Fibroblast of pulmonary artery (primary cell): ENCODE results near the gene EPG5.
A peak's percentile ranks its signal among the peaks of the same experiment; 100 is the strongest.

Experiments used
- DNase-seq: peaks from one replicate; pipeline ENCODE4 v3.0.0-alpha.2; 2010; ENCODE audit warnings: low read depth
- H3K4me3 ChIP-seq: replicated peaks from 2 replicates; pipeline ENCODE4 v1.5.1; 2011; ENCODE audit warnings: low read depth, mild to moderate bottlenecking, control low read depth, low read length, moderate library complexity
- TF ChIP-seq, protein P1 (sequence below): IDR thresholded peaks from 2 replicates; pipeline ENCODE4 v1.5.1; 2011; ENCODE audit warnings: mild to moderate bottlenecking, control low read depth, low read length, inconsistent platforms; ENCODE audit errors: missing control alignments

The EPG5 gene

DNA sequence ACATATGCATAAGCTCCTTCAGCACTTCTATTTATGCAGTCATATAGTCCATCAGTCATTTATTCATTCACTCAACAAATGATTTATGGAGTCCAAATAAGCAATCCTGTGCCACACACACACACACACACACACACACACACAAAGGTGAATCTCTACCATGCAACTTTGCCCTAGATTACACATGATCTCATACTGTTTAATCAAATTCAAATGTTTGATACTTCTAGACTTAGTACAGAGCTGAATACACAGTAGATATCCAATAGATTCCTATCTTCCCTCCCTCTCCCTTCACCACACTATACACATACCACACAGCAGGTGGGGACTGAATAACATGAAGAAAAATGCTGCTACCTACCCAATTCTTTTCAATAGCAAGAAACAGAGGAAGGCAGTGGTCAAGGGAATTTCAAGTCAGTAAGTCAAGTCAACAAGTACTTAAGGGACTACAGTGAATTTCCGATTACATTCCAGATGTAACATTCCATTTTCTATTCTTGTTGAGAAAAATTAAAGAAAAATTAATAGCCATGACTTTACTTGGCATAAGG, 65.4 kb downstream of the EPG5 start:
- TF ChIP-seq, protein P1, sequence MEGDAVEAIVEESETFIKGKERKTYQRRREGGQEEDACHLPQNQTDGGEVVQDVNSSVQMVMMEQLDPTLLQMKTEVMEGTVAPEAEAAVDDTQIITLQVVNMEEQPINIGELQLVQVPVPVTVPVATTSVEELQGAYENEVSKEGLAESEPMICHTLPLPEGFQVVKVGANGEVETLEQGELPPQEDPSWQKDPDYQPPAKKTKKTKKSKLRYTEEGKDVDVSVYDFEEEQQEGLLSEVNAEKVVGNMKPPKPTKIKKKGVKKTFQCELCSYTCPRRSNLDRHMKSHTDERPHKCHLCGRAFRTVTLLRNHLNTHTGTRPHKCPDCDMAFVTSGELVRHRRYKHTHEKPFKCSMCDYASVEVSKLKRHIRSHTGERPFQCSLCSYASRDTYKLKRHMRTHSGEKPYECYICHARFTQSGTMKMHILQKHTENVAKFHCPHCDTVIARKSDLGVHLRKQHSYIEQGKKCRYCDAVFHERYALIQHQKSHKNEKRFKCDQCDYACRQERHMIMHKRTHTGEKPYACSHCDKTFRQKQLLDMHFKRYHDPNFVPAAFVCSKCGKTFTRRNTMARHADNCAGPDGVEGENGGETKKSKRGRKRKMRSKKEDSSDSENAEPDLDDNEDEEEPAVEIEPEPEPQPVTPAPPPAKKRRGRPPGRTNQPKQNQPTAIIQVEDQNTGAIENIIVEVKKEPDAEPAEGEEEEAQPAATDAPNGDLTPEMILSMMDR, result no peak
- no peak for DNase-seq
- no peak overlapping the region for H3K4me3 ChIP-seq

DNA sequence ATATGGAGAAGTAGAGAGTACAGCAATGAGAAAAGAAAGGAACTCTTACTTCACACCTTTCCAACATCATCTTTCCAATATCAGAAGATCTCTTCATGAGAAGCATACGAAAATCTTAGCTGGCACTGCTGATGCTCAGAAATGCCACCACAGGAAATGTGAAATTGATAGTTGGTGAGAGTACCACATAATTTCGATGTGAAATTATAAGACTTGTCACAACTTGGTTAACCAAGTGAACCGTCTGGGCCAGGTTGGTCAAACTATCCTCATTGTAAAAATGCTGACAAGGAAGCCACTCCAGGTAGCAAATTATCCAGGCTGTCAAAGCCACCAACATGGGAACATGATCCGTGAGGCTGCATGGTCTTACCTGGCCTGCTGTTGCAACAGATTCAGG, 66.5 kb downstream of the EPG5 start:
- H3K4me3 ChIP-seq, result no peak overlapping the region
- DNase-seq, result no peak
- TF ChIP-seq, protein P1, result no peak

DNA sequence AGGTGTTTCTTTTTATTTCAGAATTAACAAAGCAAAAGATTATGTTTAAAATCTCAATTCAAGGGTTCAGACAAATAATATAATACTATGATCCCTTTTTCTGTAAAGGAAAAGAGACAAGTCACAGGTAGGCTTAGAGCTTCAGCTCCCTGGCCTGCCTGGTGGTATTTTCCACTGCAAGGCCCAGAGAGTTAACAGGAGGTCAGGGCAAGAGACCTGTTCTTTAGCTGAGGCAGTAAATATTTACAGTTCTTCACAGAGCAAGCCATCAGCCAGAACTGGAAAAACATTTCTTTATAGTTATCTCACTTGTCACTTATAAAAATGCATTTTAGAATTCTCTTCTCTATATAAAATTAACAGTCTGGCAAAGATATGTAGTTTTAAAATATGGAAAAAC, 70.1 kb downstream of the EPG5 start:
- TF ChIP-seq, protein P1, result no peak
- DNase-seq, result no peak
- H3K4me3 ChIP-seq, result no peak overlapping the region

DNA sequence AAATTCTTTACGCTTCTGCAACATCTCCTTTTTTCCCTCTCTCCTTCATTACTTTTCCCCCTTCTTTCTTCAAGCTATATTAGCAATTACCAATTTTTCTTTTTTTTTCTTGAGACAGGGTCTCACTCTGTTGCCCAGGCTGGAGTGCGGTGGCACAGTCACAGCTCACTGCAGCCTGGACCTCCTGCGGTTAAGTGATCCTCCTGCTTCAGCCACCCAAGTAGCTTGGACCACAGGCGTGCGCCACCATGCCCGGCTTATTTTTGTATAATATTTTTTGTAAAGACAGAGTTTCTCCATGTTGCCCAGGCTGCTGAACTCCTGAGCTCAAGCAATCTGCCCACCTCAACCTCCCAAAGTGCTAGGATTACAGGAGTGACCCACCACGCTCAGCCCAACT, 70.7 kb downstream of the EPG5 start:
- H3K4me3 ChIP-seq, result no peak overlapping the region
- no peak for DNase-seq
- TF ChIP-seq, protein P1, result no peak

DNA sequence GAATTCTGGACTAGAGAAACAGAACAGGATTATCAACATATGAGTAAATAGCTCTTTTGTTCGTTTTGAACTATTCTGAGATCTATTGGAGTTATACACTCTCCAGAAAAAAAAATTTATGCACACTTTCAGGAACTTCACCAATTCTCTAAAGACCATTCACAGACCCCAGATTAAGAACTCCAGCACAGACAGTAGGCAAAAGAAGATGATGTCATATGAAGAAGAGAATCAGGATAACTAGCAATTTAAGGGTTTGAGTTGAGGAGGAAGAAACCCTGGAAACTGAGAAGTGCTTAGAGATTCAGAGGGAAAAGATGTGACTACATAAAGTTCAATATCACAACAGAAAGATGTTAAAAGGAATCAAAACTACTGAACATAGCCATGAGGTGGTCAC, 71.8 kb downstream of the EPG5 start:
- no peak overlapping the region for H3K4me3 ChIP-seq
- DNase-seq, result no peak
- TF ChIP-seq, protein P1, result no peak

DNA sequence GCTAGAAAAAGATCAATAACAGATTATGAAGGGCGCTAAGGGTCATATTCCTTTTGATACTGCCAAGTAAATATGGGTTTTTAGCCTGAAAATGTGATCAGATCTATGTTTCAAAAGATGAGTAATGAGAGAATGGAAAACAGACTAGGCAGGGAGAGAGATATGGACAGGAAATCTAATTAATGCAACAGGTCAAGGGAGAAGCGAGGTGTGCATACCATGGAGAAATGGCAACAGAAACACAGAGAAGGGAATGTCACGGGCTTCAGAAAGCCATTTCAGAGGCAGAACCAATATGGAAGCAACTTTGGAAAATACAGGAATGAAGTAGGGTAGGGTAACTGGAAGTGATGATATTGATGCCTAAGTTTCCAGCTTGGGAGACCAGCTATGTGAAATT, 72.3 kb downstream of the EPG5 start:
- H3K4me3 ChIP-seq, result no peak overlapping the region
- TF ChIP-seq, protein P1, result no peak
- no peak for DNase-seq

DNA sequence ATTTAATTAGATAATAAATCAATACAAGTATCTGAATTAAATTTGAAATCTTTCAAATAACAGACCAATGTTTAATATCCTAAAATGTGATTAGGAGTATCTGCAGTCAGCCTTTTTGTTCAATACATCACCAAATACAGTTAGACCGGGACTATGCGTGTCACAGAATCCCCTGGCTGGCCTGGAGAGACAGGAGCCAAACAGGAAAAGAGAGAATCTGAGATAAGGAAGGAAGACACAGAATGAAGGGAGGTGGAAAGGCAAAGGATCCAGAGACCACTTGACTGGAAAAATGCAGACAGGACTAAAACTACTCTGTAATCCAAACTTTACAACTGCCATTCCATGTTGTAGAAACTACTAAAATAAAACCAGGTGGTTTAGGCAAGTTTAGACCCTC, 75.3 kb downstream of the EPG5 start:
- TF ChIP-seq, protein P1, result no peak
- no peak overlapping the region for H3K4me3 ChIP-seq
- DNase-seq, result peak; percentile 3
